GM23338 (cell line): ENCODE results near the gene RASSF6.

ENCODE experiments used
- ETS1 ChIP-seq: IDR thresholded peaks from 2 replicates; pipeline ENCODE4 v1.6.1; 2016; ENCODE audit warnings: antibody characterized with exemption
- EZH2 ChIP-seq: fragments of 200-600 bp; sonication (generic); IDR thresholded peaks from one replicate; pipeline ENCODE4 v1.8.0; 2017; ENCODE audit warnings: antibody characterized with exemption, mild to moderate bottlenecking, low read depth; ENCODE audit not compliant: unreplicated experiment
- EZH2phosphoT487 ChIP-seq: fragments of 200-600 bp; sonication (generic); IDR thresholded peaks from one replicate; pipeline ENCODE4 v1.8.1; 2018; ENCODE audit warnings: antibody characterized with exemption; ENCODE audit not compliant: unreplicated experiment
- JUNB ChIP-seq: IDR thresholded peaks from one replicate; pipeline ENCODE4 v1.6.1; 2016; ENCODE audit warnings: antibody characterized with exemption; ENCODE audit not compliant: unreplicated experiment
- POLR2AphosphoS5 ChIP-seq: IDR thresholded peaks from 2 replicates; pipeline ENCODE4 v1.6.1; 2016; ENCODE audit warnings: antibody characterized with exemption, low read depth
- TF ChIP-seq, protein P1 (sequence below), 2 experiments: fragments of 200-600 bp in 1 of 2; sonication (generic) in 1 of 2; conservative IDR thresholded peaks; 2 replicates each; pipeline versions ENCODE4 v1.5.1 to v1.6.1; 2016 to 2017; ENCODE audit warnings: antibody characterized with exemption in 2 of 2, low read depth in 2 of 2, mild to moderate bottlenecking in 2 of 2, moderate library complexity in 1 of 2
- TF ChIP-seq, protein P2 (sequence below): IDR thresholded peaks from one replicate; pipeline ENCODE4 v1.6.1; 2018; ENCODE audit warnings: antibody characterized with exemption; ENCODE audit not compliant: unreplicated experiment

DNA sequence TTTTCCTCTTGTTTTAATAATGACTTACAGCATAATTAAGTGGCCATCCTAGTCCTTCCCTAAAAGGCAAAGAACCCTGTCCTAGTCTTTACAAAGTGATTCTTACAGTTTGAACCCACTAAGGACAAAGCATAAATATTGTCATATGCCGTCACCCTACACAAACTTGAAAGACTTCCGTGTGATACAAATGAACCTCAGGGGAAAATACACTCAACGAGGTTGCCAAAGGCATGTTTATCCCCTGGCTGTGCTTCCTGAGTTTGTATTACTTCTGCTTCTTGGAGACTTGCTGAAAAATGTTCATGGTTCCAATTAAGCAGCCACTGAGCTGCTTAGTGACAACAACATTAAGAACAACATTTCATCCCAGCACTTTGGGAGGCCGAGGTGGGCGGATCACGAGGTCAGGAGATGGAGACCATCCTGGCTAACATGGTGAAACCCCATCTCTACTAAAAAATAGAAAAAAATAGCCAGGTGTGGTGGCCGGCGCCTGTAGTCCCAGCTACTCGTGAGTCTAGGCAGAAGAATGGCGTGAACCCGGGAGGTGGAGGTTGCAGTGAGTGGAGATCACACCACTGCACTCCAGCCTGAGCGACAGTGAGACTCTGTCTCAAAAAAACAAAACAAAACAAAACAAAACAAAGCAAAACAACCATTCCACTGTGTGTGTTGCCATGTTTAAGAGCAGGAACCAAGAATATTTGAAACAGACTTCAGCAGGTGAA is 16.2 kb downstream of the RASSF6 start:
- TF ChIP-seq, protein P1, sequence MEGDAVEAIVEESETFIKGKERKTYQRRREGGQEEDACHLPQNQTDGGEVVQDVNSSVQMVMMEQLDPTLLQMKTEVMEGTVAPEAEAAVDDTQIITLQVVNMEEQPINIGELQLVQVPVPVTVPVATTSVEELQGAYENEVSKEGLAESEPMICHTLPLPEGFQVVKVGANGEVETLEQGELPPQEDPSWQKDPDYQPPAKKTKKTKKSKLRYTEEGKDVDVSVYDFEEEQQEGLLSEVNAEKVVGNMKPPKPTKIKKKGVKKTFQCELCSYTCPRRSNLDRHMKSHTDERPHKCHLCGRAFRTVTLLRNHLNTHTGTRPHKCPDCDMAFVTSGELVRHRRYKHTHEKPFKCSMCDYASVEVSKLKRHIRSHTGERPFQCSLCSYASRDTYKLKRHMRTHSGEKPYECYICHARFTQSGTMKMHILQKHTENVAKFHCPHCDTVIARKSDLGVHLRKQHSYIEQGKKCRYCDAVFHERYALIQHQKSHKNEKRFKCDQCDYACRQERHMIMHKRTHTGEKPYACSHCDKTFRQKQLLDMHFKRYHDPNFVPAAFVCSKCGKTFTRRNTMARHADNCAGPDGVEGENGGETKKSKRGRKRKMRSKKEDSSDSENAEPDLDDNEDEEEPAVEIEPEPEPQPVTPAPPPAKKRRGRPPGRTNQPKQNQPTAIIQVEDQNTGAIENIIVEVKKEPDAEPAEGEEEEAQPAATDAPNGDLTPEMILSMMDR (conservative IDR thresholded peaks at IDR 0.05; ENCODE audit: low read depth in 2 of 2) = no peak
- TF ChIP-seq EZH2 (no peak), ETS1 (no peak), EZH2phosphoT487 (no peak), POLR2AphosphoS5 (no peak), JUNB (no peak)
- TF ChIP-seq, protein P2, sequence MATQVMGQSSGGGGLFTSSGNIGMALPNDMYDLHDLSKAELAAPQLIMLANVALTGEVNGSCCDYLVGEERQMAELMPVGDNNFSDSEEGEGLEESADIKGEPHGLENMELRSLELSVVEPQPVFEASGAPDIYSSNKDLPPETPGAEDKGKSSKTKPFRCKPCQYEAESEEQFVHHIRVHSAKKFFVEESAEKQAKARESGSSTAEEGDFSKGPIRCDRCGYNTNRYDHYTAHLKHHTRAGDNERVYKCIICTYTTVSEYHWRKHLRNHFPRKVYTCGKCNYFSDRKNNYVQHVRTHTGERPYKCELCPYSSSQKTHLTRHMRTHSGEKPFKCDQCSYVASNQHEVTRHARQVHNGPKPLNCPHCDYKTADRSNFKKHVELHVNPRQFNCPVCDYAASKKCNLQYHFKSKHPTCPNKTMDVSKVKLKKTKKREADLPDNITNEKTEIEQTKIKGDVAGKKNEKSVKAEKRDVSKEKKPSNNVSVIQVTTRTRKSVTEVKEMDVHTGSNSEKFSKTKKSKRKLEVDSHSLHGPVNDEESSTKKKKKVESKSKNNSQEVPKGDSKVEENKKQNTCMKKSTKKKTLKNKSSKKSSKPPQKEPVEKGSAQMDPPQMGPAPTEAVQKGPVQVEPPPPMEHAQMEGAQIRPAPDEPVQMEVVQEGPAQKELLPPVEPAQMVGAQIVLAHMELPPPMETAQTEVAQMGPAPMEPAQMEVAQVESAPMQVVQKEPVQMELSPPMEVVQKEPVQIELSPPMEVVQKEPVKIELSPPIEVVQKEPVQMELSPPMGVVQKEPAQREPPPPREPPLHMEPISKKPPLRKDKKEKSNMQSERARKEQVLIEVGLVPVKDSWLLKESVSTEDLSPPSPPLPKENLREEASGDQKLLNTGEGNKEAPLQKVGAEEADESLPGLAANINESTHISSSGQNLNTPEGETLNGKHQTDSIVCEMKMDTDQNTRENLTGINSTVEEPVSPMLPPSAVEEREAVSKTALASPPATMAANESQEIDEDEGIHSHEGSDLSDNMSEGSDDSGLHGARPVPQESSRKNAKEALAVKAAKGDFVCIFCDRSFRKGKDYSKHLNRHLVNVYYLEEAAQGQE = no peak
